ENCODE measurements around the gene HCFC1R1.

The HCFC1R1 gene

DNA sequence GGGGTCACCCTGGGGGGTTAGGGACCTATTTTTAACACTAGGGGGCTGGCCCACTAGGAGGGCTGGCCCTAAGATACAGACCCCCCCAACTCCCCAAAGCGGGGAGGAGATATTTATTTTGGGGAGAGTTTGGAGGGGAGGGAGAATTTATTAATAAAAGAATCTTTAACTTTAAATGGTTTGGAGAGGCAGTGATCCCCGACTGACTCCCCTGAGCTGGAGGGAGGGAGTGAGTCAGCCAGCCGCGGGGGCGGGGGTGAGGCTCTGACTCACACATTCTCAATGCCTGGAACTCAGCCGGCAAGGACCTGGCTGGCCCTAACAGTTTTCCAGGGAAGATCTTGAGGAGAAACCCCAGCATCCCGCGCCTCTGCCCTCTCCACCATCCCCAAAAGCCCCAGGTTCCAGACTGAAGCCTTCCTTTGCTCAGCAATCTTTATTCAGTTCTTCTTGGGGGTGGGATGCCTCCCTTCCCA, 1.5 kb downstream of the HCFC1R1 start:
- Mint-ChIP-seq H3K27ac (peak overlapping the region; percentile 96), H3K4me1 (peaks cover 41 to 80% of the 10 kb centered on the region in 2 donors), H3K27me3 (peaks cover 1 to 16% of the 10 kb centered on the region in 2 donors), H3K36me3 (peaks cover 16 to 20% of the 10 kb centered on the region in 2 donors), H3K9me3 (no peaks in the 10 kb centered on the region), H3K4me3 (peak overlapping the region; percentile 77 to 81)
- DNase-seq (peak; percentile 63), ATAC-seq (replicated peaks) (peak; percentile 22 to 37)

GRCh38 chr16:3021449-3022207, 2.1 kb downstream of the HCFC1R1 start:
- ATAC-seq (replicated peaks) = peak; percentile 24 to 39
- no peaks in the 10 kb centered on the region for H3K9me3 Mint-ChIP-seq
- H3K36me3 Mint-ChIP-seq = peaks cover 10 to 13% of the 10 kb centered on the region in 2 donors
- peak; percentile 61 for DNase-seq
- peaks cover 41 to 80% of the 10 kb centered on the region in 2 donors for H3K4me1 Mint-ChIP-seq
- H3K27ac Mint-ChIP-seq = peak overlapping the region; percentile 96
- peaks cover 6 to 22% of the 10 kb centered on the region in 2 donors for H3K27me3 Mint-ChIP-seq
- peak overlapping the region; percentile 77 to 81 for H3K4me3 Mint-ChIP-seq

DNA sequence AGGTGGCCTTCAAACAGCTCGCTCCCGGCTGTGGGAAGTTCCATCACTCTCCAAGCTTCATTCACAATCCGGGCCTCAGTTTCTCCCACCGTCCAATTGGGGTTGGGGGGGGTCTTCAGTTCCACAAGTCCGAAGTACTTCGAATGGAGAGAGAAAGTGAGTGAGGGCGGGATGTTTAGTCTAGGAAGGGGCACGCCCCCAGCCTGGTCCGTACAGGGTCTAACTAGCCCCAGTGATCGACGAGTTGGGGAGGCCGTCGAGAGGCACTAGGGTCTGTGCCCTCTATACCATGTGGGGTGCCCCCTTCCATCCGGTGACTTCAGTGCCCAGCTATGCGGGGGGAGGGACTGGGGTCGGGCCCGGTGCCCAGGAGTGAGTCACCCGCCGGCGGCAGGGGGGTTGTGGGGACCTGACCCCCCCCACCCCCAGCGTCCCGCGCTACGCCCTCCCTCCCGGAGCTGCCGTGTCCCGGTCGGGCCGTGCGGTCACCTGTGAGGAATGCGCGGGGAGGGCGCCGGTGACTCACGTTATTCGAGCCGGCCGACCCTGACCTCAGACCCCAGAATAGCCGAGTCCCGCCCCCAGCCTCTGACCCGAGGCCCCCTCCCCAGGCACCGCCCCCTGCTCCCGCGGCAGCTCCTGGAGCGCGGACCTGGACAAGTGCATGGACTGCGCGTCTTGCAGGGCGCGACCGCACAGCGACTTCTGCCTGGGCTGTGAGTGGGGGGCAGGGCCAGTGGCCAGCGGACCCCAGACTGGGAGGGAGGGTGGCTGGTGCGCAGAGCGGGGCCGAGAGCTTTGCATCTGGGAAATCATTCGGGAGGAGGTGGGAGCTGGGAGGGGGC, 2.9 kb downstream of the HCFC1R1 start:
- Mint-ChIP-seq H3K4me3 (peak overlapping the region; percentile 77 to 90), H3K27ac (peak overlapping the region; percentile 96), H3K9me3 (no peaks in the 10 kb centered on the region), H3K36me3 (peaks cover 2 to 5% of the 10 kb centered on the region in 2 donors), H3K4me1 (peaks cover 41 to 72% of the 10 kb centered on the region in 2 donors), H3K27me3 (peaks cover 9 to 22% of the 10 kb centered on the region in 2 donors)
- no peak for ATAC-seq (replicated peaks)
- no peak for DNase-seq

DNA sequence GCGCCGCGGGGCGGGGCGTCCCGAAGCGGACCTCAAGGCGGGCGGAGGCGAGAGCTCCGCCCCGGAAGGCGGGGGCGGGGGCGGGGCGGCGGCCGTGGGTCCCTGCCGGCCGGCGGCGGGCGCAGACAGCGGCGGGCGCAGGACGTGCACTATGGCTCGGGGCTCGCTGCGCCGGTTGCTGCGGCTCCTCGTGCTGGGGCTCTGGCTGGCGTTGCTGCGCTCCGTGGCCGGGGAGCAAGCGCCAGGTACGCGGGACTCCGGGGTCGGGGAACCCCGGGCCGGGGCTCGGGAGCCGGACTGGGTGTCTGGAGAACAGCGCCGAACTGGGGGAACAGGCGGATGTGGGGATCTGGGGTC, 3.5 kb downstream of the HCFC1R1 start, which contains the start of gene TNFRSF12A:
Gene TNFRSF12A, plus strand, starts transcription at position 122 of the 357 bp plus-strand sequence. Its CDS starts 30 bp downstream, at position 152.
- Mint-ChIP-seq H3K4me1 (peaks cover 39 to 66% of the 10 kb centered on the region in 2 donors), H3K9me3 (no peaks in the 10 kb centered on the region), H3K27me3 (peaks cover 9 to 22% of the 10 kb centered on the region in 2 donors), H3K4me3 (peak within 1 kb of the TSS; percentile 77 to 90), H3K27ac (peak within 1 kb of the TSS; percentile 96), H3K36me3 (peaks cover 0 to under 1% of the 10 kb centered on the region in 2 donors)
- ATAC-seq (replicated peaks) = peak; percentile 9 to 17
- DNase-seq = peak; percentile 57

- peaks cover 38 to 62% of the 10 kb centered on the region in 2 donors for H3K4me1 Mint-ChIP-seq
- no peak for ATAC-seq (replicated peaks)
- DNase-seq = no peak
- peaks cover 13 to 27% of the 10 kb centered on the region in 2 donors for H3K27me3 Mint-ChIP-seq
- H3K27ac Mint-ChIP-seq = peak overlapping the region; percentile 84
- H3K4me3 Mint-ChIP-seq = peak overlapping the region; percentile 77 to 90
- H3K9me3 Mint-ChIP-seq = no peaks in the 10 kb centered on the region
- H3K36me3 Mint-ChIP-seq = no peaks in the 10 kb centered on the region
These were observed 4.0 kb downstream of the HCFC1R1 start for GRCh38 chr16:3019594-3020246.

DNA sequence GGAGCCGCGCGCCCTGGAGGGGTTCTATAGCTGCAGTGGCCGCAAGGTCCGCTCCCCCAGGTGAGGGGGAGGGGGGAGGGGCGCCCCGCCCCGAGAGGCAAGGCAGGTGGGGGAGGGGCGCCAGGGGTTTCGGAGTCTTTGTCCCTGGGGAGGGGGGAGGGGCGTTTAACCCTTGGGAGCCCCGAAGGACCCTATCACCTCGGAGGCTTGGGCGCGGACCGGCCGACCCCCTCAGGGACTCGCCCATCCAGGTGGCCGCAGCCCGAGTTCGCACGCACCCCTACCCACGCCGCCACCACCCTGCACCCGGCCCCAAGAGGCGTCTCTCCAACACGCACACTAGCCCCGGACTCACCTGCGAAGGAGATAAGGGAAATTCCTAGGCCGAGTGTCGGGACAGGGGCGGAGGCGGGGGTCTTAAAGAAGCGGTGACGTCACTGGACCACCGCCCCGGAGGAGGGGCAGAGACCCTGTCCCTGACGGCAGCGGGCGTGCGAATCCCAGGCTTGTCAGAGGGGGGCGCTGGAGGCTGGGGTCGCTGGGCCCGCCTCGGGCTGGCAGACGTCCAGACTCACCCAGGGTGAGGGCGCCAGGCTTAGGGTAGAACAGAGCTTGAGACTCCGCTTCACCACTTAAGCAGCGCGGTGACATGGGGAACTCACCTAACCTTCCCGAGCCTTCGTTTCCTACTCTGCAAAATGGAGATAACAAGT, 5.8 kb downstream of the HCFC1R1 start, which contains the start of gene CLDN6:
Gene CLDN6, minus strand, starts transcription at position 390 of the 713 bp plus-strand sequence. CDS start 2,162 bp downstream, outside the sequence.
- Mint-ChIP-seq H3K36me3 (no peaks in the 10 kb centered on the region), H3K27me3 (peaks cover 25 to 44% of the 10 kb centered on the region in 2 donors), H3K9me3 (no peaks in the 10 kb centered on the region), H3K27ac (peak within 1 kb of the TSS; percentile 69), H3K4me3 (peak within 1 kb of the TSS; percentile 25 to 32), H3K4me1 (peaks cover 31 to 48% of the 10 kb centered on the region in 2 donors)
- DNase-seq = no peak
- no peak for ATAC-seq (replicated peaks)

GRCh38 chr16:3017344-3017743, 6.4 kb downstream of the HCFC1R1 start:
- ATAC-seq (replicated peaks) (no peak), DNase-seq (no peak)
- Mint-ChIP-seq H3K36me3 (no peaks in the 10 kb centered on the region), H3K27me3 (peaks cover 25 to 50% of the 10 kb centered on the region in 2 donors), H3K4me1 (peaks cover 25 to 42% of the 10 kb centered on the region in 2 donors), H3K27ac (no peak overlapping the region), H3K9me3 (no peaks in the 10 kb centered on the region), H3K4me3 (no peak overlapping the region)

DNA sequence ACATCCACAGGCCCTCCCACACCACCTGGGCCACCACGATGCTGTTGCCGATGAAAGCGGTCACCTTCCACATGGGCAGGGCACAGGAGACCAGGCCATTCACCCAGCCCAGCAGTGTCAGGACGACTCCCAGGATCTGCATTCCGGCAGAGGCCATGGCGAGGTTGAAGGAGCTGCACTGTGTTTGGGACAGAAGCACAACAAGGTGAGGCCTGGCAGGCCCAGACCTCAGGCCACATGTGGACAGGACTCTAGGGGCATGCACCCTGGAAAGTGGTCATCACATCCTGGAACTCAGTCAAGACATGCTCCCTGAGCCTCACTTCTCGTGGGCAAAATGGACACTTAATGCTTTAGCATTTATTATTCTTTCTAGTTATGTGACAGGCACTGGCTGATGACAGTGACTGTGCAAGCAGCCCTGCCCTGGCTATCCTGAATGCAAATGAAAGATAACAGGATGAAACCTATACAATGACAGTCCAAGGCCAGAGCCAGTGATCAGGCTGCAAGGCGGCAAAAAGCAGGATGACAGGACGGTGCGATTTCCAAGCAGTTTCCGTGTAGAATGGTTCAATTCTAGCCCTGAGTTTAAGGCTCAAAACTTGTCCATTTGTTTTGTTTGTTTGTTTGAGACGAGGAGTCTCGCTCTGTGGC, 7.7 kb downstream of the HCFC1R1 start:
- Mint-ChIP-seq H3K27ac (no peak overlapping the region), H3K9me3 (no peaks in the 10 kb centered on the region), H3K4me1 (peaks cover 15 to 29% of the 10 kb centered on the region in 2 donors), H3K27me3 (peaks cover 25 to 62% of the 10 kb centered on the region in 2 donors), H3K36me3 (no peaks in the 10 kb centered on the region), H3K4me3 (no peak overlapping the region)
- DNase-seq (no peak), ATAC-seq (replicated peaks) (no peak)

GRCh38 chr16:3014971-3015370, 8.8 kb downstream of the HCFC1R1 start:
- DNase-seq (no peak), ATAC-seq (replicated peaks) (no peak)
- no peak overlapping the region for H3K27ac Mint-ChIP-seq
- H3K27me3 Mint-ChIP-seq = peaks cover 25 to 62% of the 10 kb centered on the region in 2 donors
- no peak overlapping the region for H3K4me3 Mint-ChIP-seq
- H3K4me1 Mint-ChIP-seq = peaks cover 9 to 18% of the 10 kb centered on the region in 2 donors
- H3K36me3 Mint-ChIP-seq = no peaks in the 10 kb centered on the region
- no peaks in the 10 kb centered on the region for H3K9me3 Mint-ChIP-seq

DNA sequence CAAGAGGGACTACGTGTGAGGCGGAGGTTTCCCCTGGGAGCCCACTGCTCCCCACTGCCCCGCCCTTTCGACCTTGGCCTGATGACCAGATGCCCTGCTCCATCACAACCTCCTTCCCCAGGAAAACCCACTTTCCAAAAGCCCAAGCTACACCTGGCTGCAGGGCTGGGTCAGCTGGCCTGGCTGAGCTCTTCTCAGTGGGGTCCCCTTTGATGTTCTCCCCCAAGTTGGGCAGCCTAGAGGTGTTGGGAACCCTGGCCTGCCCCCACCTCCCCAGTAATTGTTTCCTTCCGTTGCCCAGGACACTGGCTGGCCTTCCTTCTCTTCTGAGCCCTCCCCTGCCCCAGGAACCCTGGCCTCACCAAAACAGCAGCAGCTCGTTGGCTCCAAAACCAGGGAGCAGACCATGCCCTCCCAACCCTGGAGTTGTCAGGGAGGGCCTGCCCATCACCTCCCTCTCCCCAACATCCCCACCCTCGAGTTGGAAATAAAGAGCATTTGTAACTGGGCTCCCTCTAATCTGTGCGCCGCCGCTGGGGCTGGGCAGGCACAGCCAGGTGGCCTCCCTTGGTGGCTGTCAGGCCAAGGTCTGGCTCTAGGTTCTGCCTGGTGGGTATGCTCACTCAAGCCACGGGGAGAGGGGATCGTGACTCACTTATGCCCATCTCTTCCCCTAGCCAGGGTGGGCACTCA, 9.6 kb downstream of the HCFC1R1 start:
- Mint-ChIP-seq H3K4me1 (peaks cover 5 to 11% of the 10 kb centered on the region in 2 donors), H3K9me3 (no peaks in the 10 kb centered on the region), H3K27me3 (peaks cover 25 to 62% of the 10 kb centered on the region in 2 donors), H3K27ac (no peak overlapping the region), H3K4me3 (no peak overlapping the region), H3K36me3 (no peaks in the 10 kb centered on the region)
- ATAC-seq (replicated peaks) (no peak), DNase-seq (no peak)

GRCh38 chr16:3013491-3013951, 10.2 kb downstream of the HCFC1R1 start:
- Mint-ChIP-seq H3K36me3 (no peaks in the 10 kb centered on the region), H3K27ac (no peak overlapping the region), H3K4me1 (peaks cover 7 to 12% of the 10 kb centered on the region in 2 donors), H3K9me3 (no peaks in the 10 kb centered on the region), H3K4me3 (no peak overlapping the region), H3K27me3 (peaks cover 25 to 57% of the 10 kb centered on the region in 2 donors)
- DNase-seq (no peak), ATAC-seq (replicated peaks) (no peak)

DNA sequence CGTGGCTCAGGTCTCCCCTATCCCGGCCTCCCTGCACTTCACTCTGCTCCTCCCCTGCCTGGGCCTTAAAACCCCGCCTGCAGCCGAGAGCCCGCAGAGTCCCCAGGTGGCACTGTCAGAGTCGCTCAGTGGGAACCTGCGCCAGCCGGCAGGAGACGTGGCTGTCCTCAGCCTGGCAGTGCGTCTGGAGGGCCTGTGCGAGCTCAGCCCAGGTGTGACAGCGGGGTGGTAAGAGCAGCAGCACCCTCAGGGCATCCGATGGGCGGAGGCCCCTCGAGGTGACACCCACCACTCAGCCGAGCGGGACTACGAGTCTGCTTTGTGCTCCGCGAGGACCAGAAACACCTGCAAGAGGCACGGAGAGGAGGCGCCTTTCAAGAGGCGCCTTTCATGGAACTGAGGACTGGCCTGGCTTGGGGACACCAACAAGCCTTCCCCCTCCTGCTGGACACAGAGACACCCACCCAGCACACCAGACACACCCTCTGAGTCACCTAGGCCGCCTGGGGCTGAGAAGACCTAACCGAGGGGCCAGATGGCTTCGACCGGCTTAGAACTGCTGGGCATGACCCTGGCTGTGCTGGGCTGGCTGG, 10.8 kb downstream of the HCFC1R1 start, which contains the start of gene CLDN9:
Gene CLDN9, plus strand, starts transcription at position 96 of the 593 bp plus-strand sequence. Its CDS starts 440 bp downstream, at position 536.
- Mint-ChIP-seq H3K4me1 (peaks cover 11 to 12% of the 10 kb centered on the region in 2 donors), H3K4me3 (no peak within 1 kb of the TSS), H3K27ac (no peak within 1 kb of the TSS), H3K9me3 (no peaks in the 10 kb centered on the region), H3K36me3 (no peaks in the 10 kb centered on the region), H3K27me3 (peaks cover 25 to 51% of the 10 kb centered on the region in 2 donors)
- DNase-seq = no peak
- peak; percentile 36 to 66 for ATAC-seq (replicated peaks)

Measured in stimulated activated naive B cell treated with anti-CD40 and anti-IgM and Interleukin-4, amounts not matched to agents 10 μg/mL and 1 μg/mL and 100 μg/mL, for 72 hours (primary cell).